H9 (cell line): ENCODE measurements around the gene DDX49. TPM values are rescaled to one million over a fixed set of nuclear protein-coding genes. Genes with fewer than 3 reads are reported as not detected.
A peak's percentile ranks its signal among the peaks of the same experiment; 100 is the strongest.

ENCODE experiments used
- DNase-seq: peaks from one replicate; pipeline ENCODE4 v3.0.0-alpha.2; 2017
- H2AFZ ChIP-seq: one replicate; pipeline ENCODE4 v1.6.1; 2013; ENCODE audit warnings: mild to moderate bottlenecking, low read length, control low read depth, moderate library complexity
- H2AK5ac ChIP-seq: 2 replicates; pipeline ENCODE4 v1.6.1; 2013; ENCODE audit warnings: low read length, control low read depth, mixed read lengths; ENCODE audit not compliant: insufficient read length
- H2BK120ac ChIP-seq: one replicate; pipeline ENCODE4 v1.6.1; 2013; ENCODE audit warnings: low read depth, mild to moderate bottlenecking, low read length, control low read depth, inconsistent platforms; ENCODE audit not compliant: poor library complexity, severe bottlenecking
- H2BK12ac ChIP-seq: 2 replicates; pipeline ENCODE4 v1.6.1; 2013; ENCODE audit warnings: low read length, control low read depth, mixed read lengths, low read depth; ENCODE audit not compliant: insufficient read length
- H2BK15ac ChIP-seq: 2 replicates; pipeline ENCODE4 v1.6.1; 2013; ENCODE audit warnings: low read depth, low read length, control low read depth
- H2BK20ac ChIP-seq: one replicate; pipeline ENCODE4 v1.6.1; 2013; ENCODE audit warnings: low read depth, mild to moderate bottlenecking, low read length, control low read depth, inconsistent platforms; ENCODE audit not compliant: poor library complexity, severe bottlenecking
- H2BK5ac ChIP-seq: 2 replicates; pipeline ENCODE4 v1.6.1; 2013; ENCODE audit warnings: low read length, control low read depth, mixed read lengths; ENCODE audit not compliant: insufficient read length
- H3K14ac ChIP-seq: 2 replicates; pipeline ENCODE4 v1.6.1; 2013; ENCODE audit warnings: low read length, control low read depth; ENCODE audit not compliant: insufficient read depth
- H3K18ac ChIP-seq: 2 replicates; pipeline ENCODE4 v1.6.1; 2013; ENCODE audit warnings: low read depth, mild to moderate bottlenecking, mixed read lengths, low read length, control low read depth; ENCODE audit not compliant: insufficient read length
- H3K23ac ChIP-seq: 2 replicates; pipeline ENCODE4 v1.6.1; 2013; ENCODE audit warnings: low read length, control low read depth, mixed read lengths, low read depth; ENCODE audit not compliant: insufficient read length
- H3K23me2 ChIP-seq: 2 replicates; pipeline ENCODE4 v1.6.1; 2013; ENCODE audit warnings: low read depth, mild to moderate bottlenecking, mixed read lengths, low read length, control low read depth; ENCODE audit not compliant: insufficient read length, poor library complexity, severe bottlenecking
- H3K27ac ChIP-seq: 2 replicates; pipeline ENCODE4 v1.5.1; 2013; ENCODE audit warnings: low read length, control low read depth, mixed read lengths, low read depth; ENCODE audit not compliant: insufficient read length
- H3K27me3 ChIP-seq: 2 replicates; pipeline ENCODE4 v1.6.1; 2013; ENCODE audit warnings: low read length, control low read depth, inconsistent platforms; ENCODE audit not compliant: insufficient read depth
- H3K4ac ChIP-seq: 2 replicates; pipeline ENCODE4 v1.6.1; 2013; ENCODE audit warnings: low read depth, mild to moderate bottlenecking, control low read depth, inconsistent platforms, low read length, moderate library complexity
- H3K4me1 ChIP-seq: 2 replicates; pipeline ENCODE4 v1.6.1; 2013; ENCODE audit warnings: low read length, control low read depth, inconsistent platforms; ENCODE audit not compliant: insufficient read depth
- H3K4me2 ChIP-seq: 2 replicates; pipeline ENCODE4 v1.6.1; 2013; ENCODE audit warnings: low read length, control low read depth, mixed read lengths; ENCODE audit not compliant: insufficient read length, insufficient read depth
- H3K56ac ChIP-seq: 2 replicates; pipeline ENCODE4 v1.6.1; 2013; ENCODE audit warnings: low read depth, mild to moderate bottlenecking, mixed read lengths, low read length, control low read depth; ENCODE audit not compliant: insufficient read length
- H3K79me1 ChIP-seq: 2 replicates; pipeline ENCODE4 v1.6.1; 2013; ENCODE audit warnings: low read depth, mild to moderate bottlenecking, moderate library complexity, low read length, control low read depth, inconsistent platforms; ENCODE audit not compliant: insufficient read depth, poor library complexity, severe bottlenecking
- H3K79me2 ChIP-seq: 2 replicates; pipeline ENCODE4 v1.6.1; 2013; ENCODE audit warnings: low read length, control low read depth, inconsistent platforms; ENCODE audit not compliant: insufficient read depth
- H3K9ac ChIP-seq: 2 replicates; pipeline ENCODE4 v1.6.1; 2013; ENCODE audit warnings: low read length, control low read depth, mixed read lengths; ENCODE audit not compliant: insufficient read length; ENCODE audit errors: extremely low read depth
- H3K9me3 ChIP-seq: one replicate; pipeline ENCODE4 v1.6.1; 2013; ENCODE audit warnings: low read depth, low read length, inconsistent platforms; ENCODE audit not compliant: control insufficient read depth
- H3T11ph ChIP-seq: one replicate; pipeline ENCODE4 v1.6.1; 2013; ENCODE audit warnings: mild to moderate bottlenecking, low read length, control low read depth, inconsistent platforms
- H4K20me1 ChIP-seq: one replicate; pipeline ENCODE4 v1.6.1; 2013; ENCODE audit not compliant: control insufficient read depth, insufficient read length, insufficient read depth
- H4K5ac ChIP-seq: 2 replicates; pipeline ENCODE4 v1.6.1; 2013; ENCODE audit warnings: low read depth, mild to moderate bottlenecking, mixed read lengths, low read length, control low read depth; ENCODE audit not compliant: insufficient read length
- H4K8ac ChIP-seq: replicated peaks from 2 replicates; pipeline ENCODE4 v1.6.1; 2013; ENCODE audit warnings: low read length, control low read depth, mixed read lengths, low read depth; ENCODE audit not compliant: insufficient read length
- H4K91ac ChIP-seq: 2 replicates; pipeline ENCODE4 v1.6.1; 2013; ENCODE audit warnings: low read depth, mild to moderate bottlenecking, moderate library complexity, mixed read lengths, low read length, control low read depth; ENCODE audit not compliant: insufficient read length
- H3K27ac Mint-ChIP-seq, 3 experiments: 2 replicates in 2 of 3; 3 replicates in 1 of 3; pipeline ENCODE4 v1.8.0; 2020 to 2021; ENCODE audit warnings: mixed read lengths in 3 of 3, mild to moderate bottlenecking in 1 of 3, moderate library complexity in 1 of 3
- H3K27me3 Mint-ChIP-seq: 2 replicates; pipeline ENCODE4 v1.8.0; 2021; ENCODE audit warnings: low read depth, mild to moderate bottlenecking, moderate library complexity, mixed read lengths
- H3K36me3 Mint-ChIP-seq, 3 experiments: 2 replicates in 2 of 3; 3 replicates in 1 of 3; pipeline ENCODE4 v1.8.0; 2020 to 2021; ENCODE audit warnings: low read depth in 3 of 3, mixed read lengths in 3 of 3; ENCODE audit not compliant: insufficient read depth in 1 of 3
- H3K4me1 Mint-ChIP-seq, 2 experiments: 2 replicates each; pipeline ENCODE4 v1.8.0; 2020; ENCODE audit warnings: mixed read lengths in 2 of 2
- H3K4me3 Mint-ChIP-seq, 2 experiments: 2 replicates in 1 of 2; 3 replicates in 1 of 2; pipeline ENCODE4 v1.8.0; 2020 to 2021; ENCODE audit warnings: mild to moderate bottlenecking in 2 of 2, mixed read lengths in 2 of 2, moderate library complexity in 1 of 2
- H3K9me3 Mint-ChIP-seq, 2 experiments: 2 replicates in 1 of 2; 3 replicates in 1 of 2; pipeline ENCODE4 v1.8.0; 2020; ENCODE audit warnings: mild to moderate bottlenecking in 2 of 2, mixed read lengths in 2 of 2, moderate library complexity in 1 of 2
- WGBS: extraction: QIAGEN DNeasy Blood & Tissue Kit; methylation state at CpG from one replicate; pipeline ENCODE4 v1.1.7; 2013; ENCODE audit warnings: missing lambda C conversion rate, low lambda C conversion rate, mixed read lengths; ENCODE audit not compliant: insufficient read length; ENCODE audit errors: extremely low coverage; 5-methylcytosine and 5-hydroxymethylcytosine counted together
- total RNA-seq: library from RNA; stranded (reverse); gene quantifications from 2 replicates; pipeline ENCODE4 v1.2.1, GENCODE V29; 2021
- TF ChIP-seq, protein P1 (sequence below): fragments of 200-600 bp; sonication (generic); conservative IDR thresholded peaks from 3 replicates; pipeline ENCODE4 v1.8.0; 2021; ENCODE audit warnings: antibody characterized with exemption, mild to moderate bottlenecking

DDX49 gene
- total RNA-seq, 1 experiment from 2014 or later = 52.3 TPM

DNA sequence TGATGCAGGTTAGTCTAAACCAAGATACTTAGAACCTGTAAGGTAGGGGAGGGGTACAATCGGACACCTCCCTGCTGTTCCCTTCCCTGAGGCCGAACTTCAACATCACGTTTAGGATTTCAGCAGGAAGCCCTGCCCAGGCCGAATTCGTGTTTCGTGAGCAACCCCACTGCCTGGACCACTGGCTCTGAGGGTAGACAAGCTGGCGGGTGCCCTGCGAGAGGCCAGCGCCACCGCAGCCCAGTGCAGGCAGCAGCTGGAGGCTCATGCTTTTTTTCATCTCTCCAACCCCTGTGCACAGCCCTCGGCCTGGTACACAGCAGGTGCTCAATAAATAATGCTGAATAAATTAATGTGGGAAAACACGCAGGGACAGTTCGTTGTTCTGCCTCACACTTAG, 13.8 kb downstream of the DDX49 start:
- H3T11ph ChIP-seq = no peak overlapping the region
- no peak overlapping the region for H3K4ac ChIP-seq
- H3K36me3 Mint-ChIP-seq = peaks cover 8 to 33% (median 19%) of the 10 kb centered on the region in 3 experiments
- H3K4me3 Mint-ChIP-seq = peak overlapping the region; percentile 75 to 86
- no peak overlapping the region for H2AFZ ChIP-seq
- H3K23ac ChIP-seq = no peak overlapping the region
- no peak overlapping the region for H2BK12ac ChIP-seq
- H2BK5ac ChIP-seq = no peak overlapping the region
- H3K27me3 Mint-ChIP-seq = no peaks in the 10 kb centered on the region; the same call in none of the 2 replicates
- no peaks in the 10 kb centered on the region for H4K20me1 ChIP-seq
- peaks cover 3% of the 10 kb centered on the region for H3K23me2 ChIP-seq
- no peak overlapping the region for H4K5ac ChIP-seq
- H3K9ac ChIP-seq = no peak overlapping the region
- H3K4me1 ChIP-seq = no peaks in the 10 kb centered on the region
- peak overlapping the region; percentile 59 for H3K4me2 ChIP-seq
- no peak for DNase-seq
- no peak overlapping the region for H3K27ac ChIP-seq
- no peak overlapping the region for H2BK120ac ChIP-seq
- H3K79me2 ChIP-seq = no peaks in the 10 kb centered on the region
- no peak overlapping the region for H2BK15ac ChIP-seq
- TF ChIP-seq, protein P1, sequence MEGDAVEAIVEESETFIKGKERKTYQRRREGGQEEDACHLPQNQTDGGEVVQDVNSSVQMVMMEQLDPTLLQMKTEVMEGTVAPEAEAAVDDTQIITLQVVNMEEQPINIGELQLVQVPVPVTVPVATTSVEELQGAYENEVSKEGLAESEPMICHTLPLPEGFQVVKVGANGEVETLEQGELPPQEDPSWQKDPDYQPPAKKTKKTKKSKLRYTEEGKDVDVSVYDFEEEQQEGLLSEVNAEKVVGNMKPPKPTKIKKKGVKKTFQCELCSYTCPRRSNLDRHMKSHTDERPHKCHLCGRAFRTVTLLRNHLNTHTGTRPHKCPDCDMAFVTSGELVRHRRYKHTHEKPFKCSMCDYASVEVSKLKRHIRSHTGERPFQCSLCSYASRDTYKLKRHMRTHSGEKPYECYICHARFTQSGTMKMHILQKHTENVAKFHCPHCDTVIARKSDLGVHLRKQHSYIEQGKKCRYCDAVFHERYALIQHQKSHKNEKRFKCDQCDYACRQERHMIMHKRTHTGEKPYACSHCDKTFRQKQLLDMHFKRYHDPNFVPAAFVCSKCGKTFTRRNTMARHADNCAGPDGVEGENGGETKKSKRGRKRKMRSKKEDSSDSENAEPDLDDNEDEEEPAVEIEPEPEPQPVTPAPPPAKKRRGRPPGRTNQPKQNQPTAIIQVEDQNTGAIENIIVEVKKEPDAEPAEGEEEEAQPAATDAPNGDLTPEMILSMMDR = no peak
- no peak overlapping the region for H4K8ac ChIP-seq
- H3K4me1 Mint-ChIP-seq = peaks cover 4 to 13% of the 10 kb centered on the region in 2 experiments
- H3K18ac ChIP-seq = no peak overlapping the region
- H2BK20ac ChIP-seq = no peak overlapping the region
- H3K56ac ChIP-seq = no peak overlapping the region
- no CpG with 5 or more reads among the region's 13 CpGs for WGBS
- no peaks in the 10 kb centered on the region for H3K27me3 ChIP-seq
- no peaks in the 10 kb centered on the region; a peak in 1 of 5 replicates for H3K9me3 Mint-ChIP-seq
- no peaks in the 10 kb centered on the region for H3K79me1 ChIP-seq
- H2AK5ac ChIP-seq = no peak overlapping the region
- H4K91ac ChIP-seq = no peak overlapping the region
- no peaks in the 10 kb centered on the region for H3K9me3 ChIP-seq
- H3K27ac Mint-ChIP-seq = no peak overlapping the region
- H3K14ac ChIP-seq = no peak overlapping the region
